Liver (tissue), 2 donors: Measurements from ENCODE around the gene CDC5L.
"Not testable (repeated sequence)": the region's sequence is repeated elsewhere in the genome, so short reads cannot be mapped to it uniquely, and the experiment has no call there.

Source experiments
- RAD21 ChIP-seq, 2 donors: IDR thresholded peaks; 2 replicates each; pipeline ENCODE4 v1.6.1; 2016; ENCODE audit warnings: antibody characterized with exemption in 2 of 2, mild to moderate bottlenecking in 2 of 2
- REST ChIP-seq: IDR thresholded peaks from 2 replicates; pipeline ENCODE4 v1.6.1; 2016; ENCODE audit warnings: antibody characterized with exemption, mild to moderate bottlenecking
- YY1 ChIP-seq: IDR thresholded peaks from 2 replicates; pipeline ENCODE4 v1.6.1; 2016; ENCODE audit warnings: antibody characterized with exemption, mild to moderate bottlenecking
- donor health status: healthy.

- TF ChIP-seq YY1; REST; RAD21 (IDR thresholded peaks at IDR 0.05): not testable (repeated sequence)
Observed at GRCh38 chr6:44346818-44347217, 40.7 kb upstream of the CDC5L start.
